ENCODE results near the gene TMC3.

TMC3 gene

GRCh38 chr15:81388436-81388770, 14.4 kb upstream of the TMC3 start:
- Histone ChIP-seq H3K4me2 (ENCODE audit: low read length) (no peak overlapping the region), H3K36me3 (replicated peaks; ENCODE audit: low read depth, low read length) (no peaks in the 10 kb centered on the region), H3K9ac (ENCODE audit: low read length) (no peak overlapping the region), H3K27me3 (ENCODE audit: low read depth, low read length) (no peaks in the 10 kb centered on the region; the same call in 1 of the 2 replicates), H3K4me3 (ENCODE audit: low read length) (no peak overlapping the region), H3K9me3 (ENCODE audit: insufficient read depth, low read length) (peaks cover 8% of the 10 kb centered on the region), H2AFZ (ENCODE audit: low read depth, low read length) (no peak overlapping the region), H3K27ac (ENCODE audit: low read length) (no peak overlapping the region), H3K79me2 (ENCODE audit: low read length) (no peaks in the 10 kb centered on the region), H3K4me1 (ENCODE audit: low read length) (no peaks in the 10 kb centered on the region), H4K20me1 (ENCODE audit: insufficient read depth, low read length) (no peaks in the 10 kb centered on the region)
- no peak for TF ChIP-seq EZH2phosphoT487 (IDR thresholded peaks at IDR 0.05; ENCODE audit: low read depth)
- TF ChIP-seq, protein P1, sequence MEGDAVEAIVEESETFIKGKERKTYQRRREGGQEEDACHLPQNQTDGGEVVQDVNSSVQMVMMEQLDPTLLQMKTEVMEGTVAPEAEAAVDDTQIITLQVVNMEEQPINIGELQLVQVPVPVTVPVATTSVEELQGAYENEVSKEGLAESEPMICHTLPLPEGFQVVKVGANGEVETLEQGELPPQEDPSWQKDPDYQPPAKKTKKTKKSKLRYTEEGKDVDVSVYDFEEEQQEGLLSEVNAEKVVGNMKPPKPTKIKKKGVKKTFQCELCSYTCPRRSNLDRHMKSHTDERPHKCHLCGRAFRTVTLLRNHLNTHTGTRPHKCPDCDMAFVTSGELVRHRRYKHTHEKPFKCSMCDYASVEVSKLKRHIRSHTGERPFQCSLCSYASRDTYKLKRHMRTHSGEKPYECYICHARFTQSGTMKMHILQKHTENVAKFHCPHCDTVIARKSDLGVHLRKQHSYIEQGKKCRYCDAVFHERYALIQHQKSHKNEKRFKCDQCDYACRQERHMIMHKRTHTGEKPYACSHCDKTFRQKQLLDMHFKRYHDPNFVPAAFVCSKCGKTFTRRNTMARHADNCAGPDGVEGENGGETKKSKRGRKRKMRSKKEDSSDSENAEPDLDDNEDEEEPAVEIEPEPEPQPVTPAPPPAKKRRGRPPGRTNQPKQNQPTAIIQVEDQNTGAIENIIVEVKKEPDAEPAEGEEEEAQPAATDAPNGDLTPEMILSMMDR (IDR thresholded peaks at IDR 0.05; ENCODE audit: low read depth, low read length) = no peak

DNA sequence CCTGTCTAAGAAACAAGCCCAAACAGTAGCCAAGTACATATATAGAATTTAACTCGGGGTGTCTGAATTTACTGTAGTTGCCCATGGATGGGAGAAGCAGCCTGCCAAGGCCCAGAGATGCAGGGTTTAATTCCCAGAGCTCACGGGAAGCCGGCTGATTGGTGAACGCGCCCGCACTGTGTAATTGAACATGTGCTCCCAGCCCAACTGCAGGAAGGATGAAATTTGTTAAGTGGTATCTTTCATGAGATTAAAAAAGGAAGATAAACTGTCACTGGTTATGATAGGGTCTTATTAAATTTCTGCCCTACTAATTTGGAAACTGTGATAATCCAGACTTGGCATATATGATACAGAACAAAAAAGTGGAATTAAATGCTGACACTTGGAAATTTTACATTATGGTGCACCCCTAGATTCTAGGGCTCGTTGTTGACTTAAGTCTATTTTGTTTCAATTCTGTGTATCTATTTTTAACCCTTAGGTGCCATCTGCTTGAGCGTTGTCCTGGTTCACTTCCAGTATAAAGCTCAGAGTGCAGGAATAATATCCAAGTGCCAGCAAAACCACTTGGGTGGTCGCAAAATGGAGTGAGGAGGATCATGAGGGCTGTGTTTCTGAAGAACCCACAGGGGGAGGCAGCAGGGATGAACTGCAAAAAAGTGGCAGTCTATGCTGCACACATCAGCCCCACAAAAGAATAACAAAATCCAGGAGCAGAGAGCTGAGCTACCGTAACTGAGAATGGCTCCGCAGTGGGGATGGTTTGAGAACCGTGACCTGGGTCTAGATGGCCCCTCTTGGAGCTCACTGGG, 13.8 kb upstream of the TMC3 start:
- no peak overlapping the region for H3K4me3 ChIP-seq (ENCODE audit: low read length)
- H2AFZ ChIP-seq (ENCODE audit: low read depth, low read length) = no peak overlapping the region
- no peaks in the 10 kb centered on the region for H3K4me1 ChIP-seq (ENCODE audit: low read length)
- no peak for TF ChIP-seq EZH2phosphoT487 (IDR thresholded peaks at IDR 0.05; ENCODE audit: low read depth)
- no peak overlapping the region for H3K4me2 ChIP-seq (ENCODE audit: low read length)
- H3K9ac ChIP-seq (ENCODE audit: low read length) = no peak overlapping the region
- no peaks in the 10 kb centered on the region for H3K36me3 ChIP-seq (replicated peaks; ENCODE audit: low read depth, low read length)
- H4K20me1 ChIP-seq (ENCODE audit: insufficient read depth, low read length) = no peaks in the 10 kb centered on the region
- no peak overlapping the region for H3K27ac ChIP-seq (ENCODE audit: low read length)
- peaks cover 8% of the 10 kb centered on the region for H3K9me3 ChIP-seq (ENCODE audit: insufficient read depth, low read length)
- no peaks in the 10 kb centered on the region; the same call in 1 of the 2 replicates for H3K27me3 ChIP-seq (ENCODE audit: low read depth, low read length)
- H3K79me2 ChIP-seq (ENCODE audit: low read length) = no peaks in the 10 kb centered on the region

DNA sequence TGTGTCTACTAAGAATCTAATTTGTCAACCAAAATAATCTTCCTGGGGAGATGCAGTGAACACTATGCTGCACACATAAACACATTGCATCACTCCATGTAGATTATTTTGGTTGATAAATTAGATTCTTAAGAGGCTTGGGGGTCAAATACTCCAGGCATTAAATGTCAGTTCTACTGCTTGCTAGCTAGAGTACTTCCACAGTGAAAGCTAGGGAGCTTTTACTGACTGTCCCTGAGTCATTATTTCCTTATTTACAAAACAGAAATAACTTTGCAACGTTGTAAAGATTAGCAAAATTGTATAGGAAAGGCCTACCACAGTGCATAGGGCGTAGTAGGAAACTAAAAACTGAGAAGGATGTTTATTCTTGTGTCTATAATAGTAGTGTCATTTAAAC, 12.9 kb upstream of the TMC3 start:
- TF ChIP-seq, protein P1 (IDR thresholded peaks at IDR 0.05; ENCODE audit: low read depth, low read length) = no peak
- TF ChIP-seq EZH2phosphoT487 (IDR thresholded peaks at IDR 0.05; ENCODE audit: low read depth) = no peak
- Histone ChIP-seq H3K4me2 (ENCODE audit: low read length) (no peak overlapping the region), H3K4me3 (ENCODE audit: low read length) (no peak overlapping the region), H3K27me3 (ENCODE audit: low read depth, low read length) (peaks cover under 1% of the 10 kb centered on the region), H3K27ac (ENCODE audit: low read length) (no peak overlapping the region), H3K36me3 (replicated peaks; ENCODE audit: low read depth, low read length) (no peaks in the 10 kb centered on the region), H3K9me3 (ENCODE audit: insufficient read depth, low read length) (peaks cover 8% of the 10 kb centered on the region), H3K79me2 (ENCODE audit: low read length) (no peaks in the 10 kb centered on the region), H3K9ac (ENCODE audit: low read length) (no peak overlapping the region), H4K20me1 (ENCODE audit: insufficient read depth, low read length) (no peaks in the 10 kb centered on the region), H3K4me1 (ENCODE audit: low read length) (no peaks in the 10 kb centered on the region), H2AFZ (ENCODE audit: low read depth, low read length) (no peak overlapping the region)

DNA sequence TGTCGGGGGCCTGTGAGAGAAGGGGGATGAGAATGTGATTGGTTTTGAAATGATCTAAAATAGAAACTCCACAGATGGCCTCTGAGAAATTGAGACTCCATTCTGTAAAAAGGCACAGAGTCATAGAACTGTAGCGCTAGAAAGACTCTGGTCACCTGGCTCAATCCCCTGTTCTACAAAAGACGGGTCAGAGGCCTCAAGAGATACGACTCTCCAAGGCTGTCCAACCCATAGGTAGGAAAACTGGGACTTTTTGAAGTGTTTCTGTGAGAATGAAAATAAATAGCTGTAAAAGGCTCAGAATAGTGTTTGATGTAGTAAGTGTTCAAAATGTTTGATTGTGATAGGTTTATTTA, 11.7 kb upstream of the TMC3 start:
- no peaks in the 10 kb centered on the region for H3K36me3 ChIP-seq (replicated peaks; ENCODE audit: low read depth, low read length)
- H3K27ac ChIP-seq (ENCODE audit: low read length) = no peak overlapping the region

More for the DNA sequence above, 11.7 kb upstream of the TMC3 start:
- Histone ChIP-seq H3K4me2 (ENCODE audit: low read length) (no peak overlapping the region), H3K4me1 (ENCODE audit: low read length) (no peaks in the 10 kb centered on the region), H3K4me3 (ENCODE audit: low read length) (no peak overlapping the region), H2AFZ (ENCODE audit: low read depth, low read length) (no peak overlapping the region), H3K27me3 (ENCODE audit: low read depth, low read length) (peaks cover 13% of the 10 kb centered on the region), H3K79me2 (ENCODE audit: low read length) (no peaks in the 10 kb centered on the region), H3K9ac (ENCODE audit: low read length) (no peak overlapping the region), H3K9me3 (ENCODE audit: insufficient read depth, low read length) (peaks cover 8% of the 10 kb centered on the region), H4K20me1 (ENCODE audit: insufficient read depth, low read length) (no peaks in the 10 kb centered on the region)
- TF ChIP-seq, protein P1 (IDR thresholded peaks at IDR 0.05; ENCODE audit: low read depth, low read length) = no peak
- TF ChIP-seq EZH2phosphoT487 (IDR thresholded peaks at IDR 0.05; ENCODE audit: low read depth) = no peak
